ENCODE data around the gene ATP2A1. TPM values are rescaled to one million over a fixed set of nuclear protein-coding genes. Genes with fewer than 3 reads are reported as not detected.
"Not testable (repeated sequence)": the region's sequence is repeated elsewhere in the genome, so short reads cannot be mapped to it uniquely, and the experiment has no call there.

The ATP2A1 gene
- total RNA-seq, 4 donors from 2014 or later: 0.32 to 0.44 (median 0.37) TPM

DNA sequence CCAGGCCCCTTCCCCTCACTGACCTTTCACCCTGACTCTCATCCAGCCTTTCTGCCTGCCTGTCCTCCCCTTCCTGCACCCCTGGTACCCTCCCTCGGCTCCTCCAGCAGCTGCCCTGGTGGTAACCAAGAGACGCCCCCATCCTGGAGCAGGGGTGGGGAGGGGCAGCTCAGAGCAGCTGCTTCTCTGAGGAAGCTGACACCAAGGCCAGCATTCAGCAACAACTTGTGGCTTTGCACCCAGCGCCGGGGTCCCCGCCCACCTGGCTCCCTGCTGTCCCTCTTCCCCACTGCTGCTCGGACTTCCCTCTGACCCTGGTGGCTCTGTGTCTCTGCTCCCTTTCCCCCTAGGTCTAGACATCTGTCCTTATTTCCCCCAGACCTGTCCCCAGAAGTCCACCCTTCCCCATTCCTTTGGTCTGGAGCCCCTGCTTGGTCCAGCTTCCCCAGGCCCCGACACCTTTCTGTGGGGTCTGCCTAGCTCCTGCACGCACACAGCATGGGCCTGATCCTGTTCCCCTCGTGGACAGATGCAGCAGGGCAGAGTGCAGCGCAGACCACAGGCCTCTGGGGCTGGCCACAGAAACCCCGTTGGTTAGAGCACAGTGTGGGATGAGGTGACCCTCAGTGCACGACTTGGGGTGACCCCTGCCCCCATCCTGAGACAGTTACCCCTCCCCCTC, 1.2 kb upstream of the ATP2A1 start:
- ATAC-seq (ENCODE audit: low FRiP score) (no peak), DNase-seq (ENCODE audit: low spot score) (no peak)
- TF ChIP-seq, protein P1, sequence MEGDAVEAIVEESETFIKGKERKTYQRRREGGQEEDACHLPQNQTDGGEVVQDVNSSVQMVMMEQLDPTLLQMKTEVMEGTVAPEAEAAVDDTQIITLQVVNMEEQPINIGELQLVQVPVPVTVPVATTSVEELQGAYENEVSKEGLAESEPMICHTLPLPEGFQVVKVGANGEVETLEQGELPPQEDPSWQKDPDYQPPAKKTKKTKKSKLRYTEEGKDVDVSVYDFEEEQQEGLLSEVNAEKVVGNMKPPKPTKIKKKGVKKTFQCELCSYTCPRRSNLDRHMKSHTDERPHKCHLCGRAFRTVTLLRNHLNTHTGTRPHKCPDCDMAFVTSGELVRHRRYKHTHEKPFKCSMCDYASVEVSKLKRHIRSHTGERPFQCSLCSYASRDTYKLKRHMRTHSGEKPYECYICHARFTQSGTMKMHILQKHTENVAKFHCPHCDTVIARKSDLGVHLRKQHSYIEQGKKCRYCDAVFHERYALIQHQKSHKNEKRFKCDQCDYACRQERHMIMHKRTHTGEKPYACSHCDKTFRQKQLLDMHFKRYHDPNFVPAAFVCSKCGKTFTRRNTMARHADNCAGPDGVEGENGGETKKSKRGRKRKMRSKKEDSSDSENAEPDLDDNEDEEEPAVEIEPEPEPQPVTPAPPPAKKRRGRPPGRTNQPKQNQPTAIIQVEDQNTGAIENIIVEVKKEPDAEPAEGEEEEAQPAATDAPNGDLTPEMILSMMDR (IDR thresholded peaks at IDR 0.05): no peak

DNA sequence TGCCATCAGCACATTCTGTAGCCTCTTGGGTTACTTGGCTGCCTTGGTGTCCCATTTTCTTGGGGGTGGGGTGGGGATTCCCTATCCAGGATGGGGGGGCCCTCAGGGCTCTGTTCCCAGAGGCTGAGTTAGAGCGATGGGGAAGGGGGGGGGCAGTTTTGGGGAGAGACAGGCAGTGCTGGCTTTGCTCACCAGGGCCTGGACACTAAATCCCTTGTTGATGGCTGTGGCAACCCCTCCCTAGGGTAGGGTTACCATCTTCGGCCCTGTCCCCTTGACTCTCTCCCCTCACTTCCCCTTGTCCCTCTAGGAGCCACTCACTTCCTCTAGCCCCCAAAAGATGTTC, 660 bp upstream of the ATP2A1 start:
- ATAC-seq (ENCODE audit: low FRiP score): no peak
- DNase-seq (ENCODE audit: low spot score): no peak
- TF ChIP-seq, protein P1 (IDR thresholded peaks at IDR 0.05): no peak

DNA sequence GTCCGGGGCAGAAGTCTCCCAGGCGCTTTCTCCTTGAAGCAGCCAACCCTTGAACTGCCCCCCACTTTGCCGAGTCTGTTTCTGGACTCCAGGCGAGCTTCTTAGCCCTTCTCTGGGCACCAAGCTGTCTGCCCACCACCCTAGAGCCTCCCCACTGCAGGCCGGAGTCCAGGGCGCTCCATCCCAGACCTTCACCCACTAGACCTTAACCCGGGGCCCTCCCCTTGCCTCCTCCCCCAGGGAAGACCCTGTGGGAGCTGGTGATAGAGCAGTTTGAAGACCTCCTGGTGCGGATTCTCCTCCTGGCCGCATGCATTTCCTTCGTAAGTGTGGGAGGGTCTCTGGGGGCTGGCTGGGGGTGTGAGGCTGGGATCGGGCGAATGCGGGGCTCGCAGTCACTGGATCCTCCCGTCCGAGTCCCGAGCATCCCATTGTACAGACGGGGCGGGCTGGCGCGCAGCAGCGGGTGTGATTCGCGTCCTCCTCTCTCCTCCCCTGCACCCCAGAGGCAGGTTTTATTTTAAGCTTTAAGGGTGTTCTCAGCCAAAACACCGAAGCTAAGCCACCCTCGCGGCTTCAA, 1.1 kb downstream of the ATP2A1 start:
- no peak for DNase-seq (ENCODE audit: low spot score)
- TF ChIP-seq, protein P1 (IDR thresholded peaks at IDR 0.05): no peak
- ATAC-seq (ENCODE audit: low FRiP score): peak; percentile 43

DNA sequence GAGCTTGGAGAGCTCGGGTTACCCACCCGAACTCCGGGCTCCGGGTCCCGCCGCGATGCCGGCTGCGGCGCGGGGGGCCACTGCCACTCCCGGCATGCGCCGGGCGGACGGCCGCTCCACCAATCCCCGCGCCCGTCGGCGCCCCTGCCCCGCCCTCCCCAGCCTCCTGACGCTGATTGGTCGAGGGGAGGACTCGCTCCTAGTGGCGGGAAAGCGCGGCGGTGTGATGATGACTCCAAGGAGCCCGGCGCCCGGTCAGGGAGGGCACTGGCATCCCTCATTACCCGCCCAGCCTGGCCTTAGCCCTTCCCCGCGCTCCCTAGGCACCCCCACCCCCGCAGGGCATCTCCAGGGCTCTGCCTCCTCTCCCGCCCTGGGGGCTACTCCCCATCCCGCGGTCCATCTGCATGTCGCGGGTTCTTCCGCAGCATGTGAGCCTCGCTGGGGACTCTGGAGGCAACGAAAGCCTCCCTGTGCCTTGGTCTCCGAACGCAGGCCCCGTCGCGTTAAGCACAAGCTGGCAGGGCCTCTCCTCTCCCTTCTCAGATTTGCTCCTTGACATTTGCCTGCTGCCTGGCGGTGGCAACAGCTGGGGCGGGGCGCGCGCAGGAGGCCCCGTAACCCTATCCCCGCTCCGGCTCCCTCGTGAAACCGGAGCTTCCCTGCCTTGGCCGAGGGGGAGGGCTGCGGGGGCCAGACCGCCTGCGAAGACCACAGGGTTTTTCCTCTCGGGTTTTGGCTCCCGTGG, 1.7 kb downstream of the ATP2A1 start:
- peak; percentile 96 for ATAC-seq (ENCODE audit: low FRiP score)
- TF ChIP-seq, protein P1 (IDR thresholded peaks at IDR 0.05): no peak
- DNase-seq (ENCODE audit: low spot score): peak; percentile 73

DNA sequence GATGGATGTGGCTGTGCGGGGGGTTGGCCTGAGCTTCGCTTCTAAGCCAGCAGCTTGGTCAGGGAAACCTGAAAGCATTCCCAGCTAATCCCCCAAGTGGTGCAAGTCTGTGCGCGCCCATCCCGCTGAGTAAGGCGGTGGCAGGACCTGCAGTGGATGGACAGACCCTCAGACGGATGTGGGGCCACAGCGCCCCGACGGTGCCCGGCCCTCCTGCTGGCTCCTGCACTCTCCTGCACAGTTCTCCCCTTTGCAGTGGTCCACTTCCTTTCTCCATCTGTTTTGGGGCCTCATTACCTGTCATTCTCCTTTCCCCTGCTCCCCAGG, 2.3 kb downstream of the ATP2A1 start:
- DNase-seq (ENCODE audit: low spot score) (no peak), ATAC-seq (ENCODE audit: low FRiP score) (no peak)
- TF ChIP-seq, protein P1 (IDR thresholded peaks at IDR 0.05): no peak

DNA sequence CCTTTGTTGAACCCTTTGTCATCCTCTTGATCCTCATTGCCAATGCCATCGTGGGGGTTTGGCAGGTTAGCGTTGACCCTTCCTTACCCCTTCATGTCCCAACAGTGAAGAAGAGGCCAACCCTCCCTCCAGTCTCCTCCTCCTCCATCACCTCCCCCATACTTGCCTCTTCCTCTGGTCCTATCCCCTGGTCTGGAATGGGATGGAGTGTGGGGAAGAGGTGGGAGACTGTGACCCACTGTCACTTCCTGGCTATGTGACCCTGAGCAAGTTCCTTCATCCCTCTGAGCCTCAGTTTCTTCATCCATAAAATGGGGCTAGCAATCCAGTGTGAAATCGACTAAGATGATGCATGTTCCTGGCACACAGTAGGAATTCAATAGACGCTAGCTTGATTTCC, 2.7 kb downstream of the ATP2A1 start:
- DNase-seq (ENCODE audit: low spot score) (no peak), ATAC-seq (ENCODE audit: low FRiP score) (no peak)
- TF ChIP-seq, protein P1 (IDR thresholded peaks at IDR 0.05): no peak

DNA sequence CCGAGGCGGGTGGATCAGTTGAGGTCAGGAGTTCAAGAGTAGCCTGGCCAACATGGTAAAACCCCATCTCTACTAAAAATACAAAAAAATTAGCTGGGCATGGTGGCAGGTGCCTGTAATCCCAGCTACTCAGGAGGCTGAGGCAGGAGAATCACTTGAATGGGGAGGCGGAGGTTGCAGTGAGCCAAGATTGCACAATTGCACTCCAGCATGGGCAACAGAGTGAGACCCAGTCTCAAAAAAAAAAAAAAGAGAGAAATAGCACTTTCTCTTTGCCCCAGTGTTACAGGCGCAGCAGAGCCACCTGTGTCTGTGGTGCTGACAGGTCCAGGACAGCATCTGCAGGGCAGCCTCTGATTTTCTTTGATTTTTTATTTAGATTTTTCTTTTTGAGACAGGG, 3.3 kb downstream of the ATP2A1 start:
- not testable (repeated sequence) for ATAC-seq (ENCODE audit: low FRiP score); DNase-seq (ENCODE audit: low spot score)
